HepG2 (cell line): ENCODE data around the gene SRSF6. TPM values are rescaled to one million over a fixed set of nuclear protein-coding genes. Genes with fewer than 3 reads are reported as not detected.

Source experiments
- ATAC-seq: fragments of 200-7000 bp; cut with Tn5 transposase; 3 replicates; pipeline ENCODE4 v1.9.1; 2020; ENCODE audit warnings: mild to moderate bottlenecking, moderate library complexity
- BruUV-seq: library from RNA; stranded (reverse); fragments of 400-500 nt; replicated peaks from 2 replicates; lab custom pipeline; 2021; lab: Mats Ljungman, UMichigan
- CTCF ChIA-PET: fragments of 300-600 bp; formaldehyde crosslinking; extraction: SDS; loops from one replicate; lab custom pipeline; 2021; ENCODE audit warnings: low total read pairs, inconsistent platforms, low intra/inter-chr PET ratio; lab: Yijun Ruan, JAX
- POLR2A ChIA-PET: fragments of 350-600 bp; sonication (Branson Sonifier 250); formaldehyde crosslinking; loops from one replicate; lab custom pipeline; 2020; ENCODE audit warnings: antibody characterized with exemption, inconsistent platforms; lab: Yijun Ruan, JAX
- DNase-seq: peaks from one replicate; pipeline ENCODE4 v3.0.0-alpha.2; 2015; ENCODE audit warnings: low spot score
- FAIRE-seq: peaks from 3 replicates; lab custom pipeline; 2011; peaks lifted over from hg19 to GRCh38; lab: Jason Lieb, UNC
- H2AFZ ChIP-seq: one replicate; pipeline ENCODE4 v1.6.1; 2011; ENCODE audit warnings: low read length, inconsistent platforms
- H3K27ac ChIP-seq: fragments of 300-600 bp; 3 replicates; pipeline ENCODE4 v1.8.0; 2011; ENCODE audit warnings: mixed run types, mild to moderate bottlenecking, mixed read lengths, low read length, inconsistent platforms; ENCODE audit not compliant: insufficient read depth; ENCODE audit errors: extremely low read length
- H3K27me3 ChIP-seq, 2 experiments: fragments of 200-600 bp in 1 of 2; 2 replicates in 1 of 2; 3 replicates in 1 of 2; pipeline versions ENCODE4 v1.6.0 to v1.8.0; 2011; ENCODE audit warnings: low read length in 2 of 2, mild to moderate bottlenecking in 2 of 2, moderate library complexity in 2 of 2, inconsistent platforms in 1 of 2; ENCODE audit not compliant: insufficient read depth in 2 of 2, control insufficient read depth in 1 of 2
- H3K36me3 ChIP-seq, 2 experiments: fragments of 200-600 bp in 1 of 2; replicated peaks in 1 of 2; 2 replicates in 1 of 2; 3 replicates in 1 of 2; pipeline versions ENCODE4 v1.5.1 to v1.8.0; 2011; ENCODE audit warnings: low read length in 2 of 2, inconsistent platforms in 1 of 2; ENCODE audit not compliant: insufficient read depth in 2 of 2, control insufficient read depth in 1 of 2
- H3K4me1 ChIP-seq: 2 replicates; pipeline ENCODE4 v1.5.1; 2012; ENCODE audit warnings: low read length, inconsistent platforms; ENCODE audit not compliant: insufficient read depth
- H3K4me2 ChIP-seq: 2 replicates; pipeline ENCODE4 v1.6.0; 2011; ENCODE audit warnings: low read depth, low read length, inconsistent platforms
- H3K4me3 ChIP-seq, 3 experiments: fragments of 200-600 bp in 1 of 3; sonication (generic), shearing (Covaris generic) in 1 of 3; replicated peaks in 1 of 3; 2 replicates each; pipeline ENCODE4 v1.5.1; 2011 to 2016; ENCODE audit warnings: low read length in 3 of 3, inconsistent platforms in 2 of 3, low read depth in 2 of 3, mild to moderate bottlenecking in 2 of 3, control low read depth in 1 of 3, mixed read lengths in 1 of 3; ENCODE audit not compliant: insufficient read depth in 1 of 3
- H3K79me2 ChIP-seq: one replicate; pipeline ENCODE4 v1.6.1; 2011; ENCODE audit warnings: low read length, inconsistent platforms; ENCODE audit not compliant: insufficient read depth
- H3K9ac ChIP-seq: 2 replicates; pipeline ENCODE4 v1.6.0; 2011; ENCODE audit warnings: mild to moderate bottlenecking, low read depth, low read length, inconsistent platforms; ENCODE audit not compliant: insufficient read depth
- H3K9me3 ChIP-seq: 2 replicates; pipeline ENCODE4 v1.5.1; 2012; ENCODE audit warnings: mild to moderate bottlenecking, low read length
- H4K20me1 ChIP-seq: 2 replicates; pipeline ENCODE4 v1.6.0; 2011; ENCODE audit warnings: inconsistent platforms, mild to moderate bottlenecking, low read length, moderate library complexity; ENCODE audit not compliant: insufficient read depth
- ARNT2 ChIP-seq: sonication (generic); formaldehyde crosslinking; IDR thresholded peaks from 2 replicates; pipeline ENCODE4 v1.8.0; 2022; ENCODE audit warnings: mild to moderate bottlenecking, low read depth, missing genetic modification reagents, moderate library complexity
- BCLAF1 ChIP-seq: fragments of 450-650 bp; IDR thresholded peaks from 2 replicates; pipeline ENCODE4 v1.6.1; 2017; ENCODE audit warnings: mild to moderate bottlenecking
- ISL2 ChIP-seq: sonication (generic); formaldehyde crosslinking; IDR thresholded peaks from 2 replicates; pipeline ENCODE4 v1.5.0; 2020; ENCODE audit warnings: missing genetic modification reagents
- MAFG ChIP-seq: sonication (generic); formaldehyde crosslinking; IDR thresholded peaks from 2 replicates; pipeline ENCODE4 v1.5.1; 2020; ENCODE audit warnings: mild to moderate bottlenecking, missing genetic modification reagents
- MAZ ChIP-seq, 2 experiments: sonication (generic) in 1 of 2; formaldehyde crosslinking in 1 of 2; IDR thresholded peaks; 2 replicates each; pipeline versions ENCODE4 v1.5.0 to v1.6.1; 2012 to 2020; ENCODE audit warnings: low read depth in 2 of 2, mild to moderate bottlenecking in 2 of 2, borderline replicate concordance in 1 of 2, improper control_type of control experiment in 1 of 2, low read length in 1 of 2, missing genetic modification reagents in 1 of 2, moderate library complexity in 1 of 2
- MTA1 ChIP-seq: sonication (generic); formaldehyde crosslinking; IDR thresholded peaks from 2 replicates; pipeline ENCODE4 v1.4.0; 2020; ENCODE audit warnings: missing genetic modification reagents, mild to moderate bottlenecking, borderline replicate concordance
- NRL ChIP-seq: sonication (generic); formaldehyde crosslinking; IDR thresholded peaks from 2 replicates; pipeline ENCODE4 v1.5.0; 2020; ENCODE audit warnings: missing genetic modification reagents, mild to moderate bottlenecking, moderate library complexity, borderline replicate concordance
- PAWR ChIP-seq: sonication (generic); formaldehyde crosslinking; IDR thresholded peaks from 2 replicates; pipeline ENCODE4 v1.4.0; 2020; ENCODE audit warnings: missing genetic modification reagents, mild to moderate bottlenecking, borderline replicate concordance
- POLR2A ChIP-seq, 2 experiments: IDR thresholded peaks; 2 replicates each; pipeline ENCODE4 v1.6.1; 2011; ENCODE audit warnings: low read depth in 2 of 2, low read length in 2 of 2, mild to moderate bottlenecking in 1 of 2, moderate library complexity in 1 of 2; ENCODE audit not compliant: insufficient read depth in 1 of 2
- POLR2AphosphoS5 ChIP-seq: IDR thresholded peaks from 2 replicates; pipeline ENCODE4 v1.6.1; 2012; ENCODE audit warnings: low read depth, low read length
- POLR2G ChIP-seq: fragments of 200-400 bp; formaldehyde crosslinking; IDR thresholded peaks from 2 replicates; pipeline ENCODE4 v1.6.1; 2018; ENCODE audit warnings: mild to moderate bottlenecking, low read depth, low read length, moderate library complexity
- RBM22 ChIP-seq: fragments of 200-400 bp; formaldehyde crosslinking; optimal IDR thresholded peaks from 2 replicates; pipeline ENCODE3; 2017; ENCODE audit warnings: mild to moderate bottlenecking, low read length, moderate library complexity
- SP2 ChIP-seq: sonication (generic); formaldehyde crosslinking; IDR thresholded peaks from 2 replicates; pipeline ENCODE4 v1.5.1; 2020; ENCODE audit warnings: mild to moderate bottlenecking, missing genetic modification reagents
- SRF ChIP-seq: IDR thresholded peaks from 2 replicates; pipeline ENCODE4 v1.6.1; 2011; ENCODE audit warnings: mild to moderate bottlenecking, low read depth, low read length, moderate library complexity
- TFDP1 ChIP-seq: IDR thresholded peaks from 2 replicates; pipeline ENCODE4 v1.6.1; 2016; ENCODE audit warnings: missing compliant biosample characterization, missing genetic modification reagents, borderline replicate concordance
- ZNF33A ChIP-seq: sonication (generic); formaldehyde crosslinking; IDR thresholded peaks from 2 replicates; pipeline ENCODE4 v1.5.1; 2020; ENCODE audit warnings: missing genetic modification reagents, mild to moderate bottlenecking, moderate library complexity, borderline replicate concordance
- ZNF747 ChIP-seq: sonication (generic); formaldehyde crosslinking; IDR thresholded peaks from 2 replicates; pipeline ENCODE4 v1.8.1; 2023; ENCODE audit warnings: missing genetic modification reagents, mild to moderate bottlenecking, borderline replicate concordance
- WGBS: methylation state at CpG from one replicate; pipeline ENCODE4 v1.1.6; 2017; ENCODE audit warnings: low lambda C conversion rate; 5-methylcytosine and 5-hydroxymethylcytosine counted together
- in situ Hi-C: cut with HindIII; loops from 2 replicates; pipeline ENCODE4 v1.10.0; 2017; ENCODE audit warnings: low pct_unique_long_range_greater_than_20kb; ENCODE audit not compliant: extremely low pct_ligation_motif_present
- intact Hi-C: fragments of 100-400 bp; cut with micrococcal nuclease; formaldehyde crosslinking; loops from one replicate; pipeline ENCODE4 v1.10.0; 2022; ENCODE audit not compliant: unreplicated experiment
- polyA plus RNA-seq, 8 experiments: library from polyadenylated mRNA; depleted of rRNA in 3 of 8; stranded (reverse) in 7 of 8; unstranded in 1 of 8; fragments of >200 nt; fragmentation: Illumina TruSeq in 4 of 8; extraction: Trizol in 4 of 8; gene quantifications; 2 replicates each; pipeline versions ENCODE4 v1.2.1 to v1.2.3, GENCODE V29; 2011 to 2016; ENCODE audit warnings: low read depth in 4 of 8, missing spikeins in 1 of 8, mixed read lengths in 1 of 8; ENCODE audit not compliant: insufficient read depth in 1 of 8
- total RNA-seq, 5 experiments: library from RNA; depleted of rRNA; stranded (reverse); fragments of >200 nt; fragmentation: Illumina TruSeq; extraction: Trizol; gene quantifications; 2 replicates each; pipeline ENCODE4 v1.2.3, GENCODE V29; 2016; ENCODE audit warnings: low read depth in 1 of 5

Gene SRSF6
- total and polyA plus RNA-seq, 2 of the 13 experiments (the other 11 are each of a cell fraction or from before 2014, with no cell fraction given) = 156 to 194 TPM

GRCh38 chr20:43461894-43462659 lies 4.4 kb downstream of the SRSF6 start (continued):
- TF ChIP-seq POLR2G (peak; percentile 62), POLR2A (IDR thresholded peaks at IDR 0.05; ENCODE audit: insufficient read depth in 1 of 2, low read depth in 2 of 2, low read length in 2 of 2) (peak in 1 of 2 experiments; percentile 69; a peak in 2 of 4 replicates), POLR2AphosphoS5 (peak; percentile 48)

GRCh38 chr20:43462660-43463526 lies 5.2 kb downstream of the SRSF6 start:
- CTCF ChIA-PET = no interaction called here
- Histone ChIP-seq H3K79me2 (peaks cover 52% of the 10 kb centered on the region), H3K27me3 (no peaks in the 10 kb centered on the region; a peak in 1 of 5 replicates), H2AFZ (no peak overlapping the region), H3K4me3 (no peak overlapping the region), H3K9ac (no peak overlapping the region), H3K27ac (no peak overlapping the region), H3K9me3 (no peaks in the 10 kb centered on the region), H3K36me3 (peaks cover 17 to 76% of the 10 kb centered on the region in 2 experiments), H3K4me2 (0 out of 2 replicates have a peak overlapping the region, but pooled peaks have one; percentile 0), H3K4me1 (peaks cover 46% of the 10 kb centered on the region), H4K20me1 (peaks cover 68% of the 10 kb centered on the region)
- no peak for FAIRE-seq
- ATAC-seq = no peak
- intact Hi-C loops (no loop called here), in situ Hi-C loops (no loop called here)
- WGBS = 97% methylated on average over 4 of the region's 4 CpGs
- POLR2A ChIA-PET = interaction anchor here (0.8 kb wide), 1 partner anchor 9 kb away, joined by 3 read pairs; no protein-coding TSS in a partner anchor
- BruUV-seq = no TSS peak
- DNase-seq = no peak
- no peak for TF ChIP-seq MAFG (CRISPR knock-in tag)
- no peak for TF ChIP-seq ZNF747 (CRISPR knock-in tag)
- no peak for TF ChIP-seq SP2 (CRISPR knock-in tag)
- 0 out of 2 replicates have a peak, but pooled peaks have one; percentile 46 for TF ChIP-seq BCLAF1
- peak; percentile 95 for TF ChIP-seq RBM22
- TF ChIP-seq ZNF33A (CRISPR knock-in tag) = no peak
- no peak for TF ChIP-seq SRF
- TF ChIP-seq ISL2 = no peak
- no peak for TF ChIP-seq MTA1 (CRISPR knock-in tag)
- TF ChIP-seq PAWR = no peak
- TF ChIP-seq TFDP1 (CRISPR knock-in tag) = no peak
- no peak for TF ChIP-seq MAZ (IDR thresholded peaks at IDR 0.05; ENCODE audit: borderline replicate concordance, low read depth, low read length)
- TF ChIP-seq MAZ (CRISPR knock-in tag; IDR thresholded peaks at IDR 0.05; ENCODE audit: low read depth) = no peak
- TF ChIP-seq ARNT2 = no peak
- no peak for TF ChIP-seq NRL (CRISPR knock-in tag)
